ENCODE measurements around the gene CACNA1I. TPM values are rescaled to one million over a fixed set of nuclear protein-coding genes. Genes with fewer than 3 reads are reported as not detected.

The CACNA1I gene
- total and polyA plus RNA-seq, 2 donors from 2014 or later, result 0.63 TPM; not detected in 1

- H3K4me3 ChIP-seq (ENCODE audit: low read length in 3 of 3), result no peak overlapping the region
- DNase-seq (no peak), FAIRE-seq (no peak)
- intact Hi-C loops (cut with DNase I), result no loop called here
- H3K27ac ChIP-seq (ENCODE audit: low read depth in 2 of 2, low read length in 2 of 2), result no peak overlapping the region
- H3K9me3 ChIP-seq (ENCODE audit: control insufficient read depth in 2 of 3, insufficient read depth in 1 of 3, low read length in 3 of 3), result no peaks in the 10 kb centered on the region
- no peaks in the 10 kb centered on the region for H3K36me3 ChIP-seq (ENCODE audit: control insufficient read depth in 2 of 3, insufficient read depth in 3 of 3, low read length in 3 of 3)
- no peak overlapping the region for H3K9ac ChIP-seq (ENCODE audit: low read length in 3 of 3)
- H3K27me3 ChIP-seq (ENCODE audit: control insufficient read depth, insufficient read depth, low read length), result peaks cover 2% of the 10 kb centered on the region
- no peaks in the 10 kb centered on the region for H3K4me1 ChIP-seq (ENCODE audit: control insufficient read depth in 2 of 3, insufficient read depth in 2 of 3, low read depth in 1 of 3, low read length in 3 of 3)
- no peak for TF ChIP-seq CTCF (IDR thresholded peaks at IDR 0.05; ENCODE audit: borderline replicate concordance, extremely low read depth, insufficient read depth)
Measured at GRCh38 chr22:39699631-39700360, 129.2 kb downstream of the CACNA1I start.

- DNase-seq (no peak), FAIRE-seq (no peak)
- Histone ChIP-seq H3K9ac (ENCODE audit: low read length in 3 of 3) (no peak overlapping the region), H3K27ac (ENCODE audit: low read depth in 2 of 2, low read length in 2 of 2) (no peak overlapping the region), H3K4me3 (ENCODE audit: low read length in 3 of 3) (no peak overlapping the region), H3K4me1 (ENCODE audit: control insufficient read depth in 2 of 3, insufficient read depth in 2 of 3, low read depth in 1 of 3, low read length in 3 of 3) (no peaks in the 10 kb centered on the region), H3K9me3 (ENCODE audit: control insufficient read depth in 2 of 3, insufficient read depth in 1 of 3, low read length in 3 of 3) (no peaks in the 10 kb centered on the region), H3K27me3 (ENCODE audit: control insufficient read depth, insufficient read depth, low read length) (peaks cover 2% of the 10 kb centered on the region), H3K36me3 (ENCODE audit: control insufficient read depth in 2 of 3, insufficient read depth in 3 of 3, low read length in 3 of 3) (no peaks in the 10 kb centered on the region)
- intact Hi-C loops (cut with DNase I), result no loop called here
- no peak for TF ChIP-seq CTCF (IDR thresholded peaks at IDR 0.05; ENCODE audit: borderline replicate concordance, extremely low read depth, insufficient read depth)
Measured at GRCh38 chr22:39700565-39700964, 130.0 kb downstream of the CACNA1I start.

- FAIRE-seq (no peak), DNase-seq (peak in 2 of 5 donors; percentile 46 to 47)
- Histone ChIP-seq H3K4me3 (ENCODE audit: low read length in 3 of 3) (no peak overlapping the region), H3K27ac (ENCODE audit: low read depth in 2 of 2, low read length in 2 of 2) (no peak overlapping the region), H3K9ac (ENCODE audit: low read length in 3 of 3) (no peak overlapping the region), H3K36me3 (ENCODE audit: control insufficient read depth in 2 of 3, insufficient read depth in 3 of 3, low read length in 3 of 3) (no peaks in the 10 kb centered on the region), H3K4me1 (ENCODE audit: control insufficient read depth in 2 of 3, insufficient read depth in 2 of 3, low read depth in 1 of 3, low read length in 3 of 3) (no peaks in the 10 kb centered on the region), H3K9me3 (ENCODE audit: control insufficient read depth in 2 of 3, insufficient read depth in 1 of 3, low read length in 3 of 3) (no peaks in the 10 kb centered on the region), H3K27me3 (ENCODE audit: control insufficient read depth, insufficient read depth, low read length) (peaks cover 2% of the 10 kb centered on the region)
- no peak for TF ChIP-seq CTCF (IDR thresholded peaks at IDR 0.05; ENCODE audit: borderline replicate concordance, extremely low read depth, insufficient read depth)
- intact Hi-C loops (cut with DNase I), result no loop called here
Measured at GRCh38 chr22:39703091-39703490, 132.5 kb downstream of the CACNA1I start.
